A549 (cell line): ENCODE measurements around the gene PID1. TPM values are rescaled to one million over a fixed set of nuclear protein-coding genes. Genes with fewer than 3 reads are reported as not detected.

Experiments
- ATAC-seq, 2 experiments: fragments of 200-7000 bp in 1 of 2; fragments of >200 bp in 1 of 2; cut with Nextera tagmentation in 1 of 2; cut with Tn5 transposase in 1 of 2; 3 replicates each; pipeline versions ENCODE4 v1.8.0 to v1.9.1; 2018 to 2020; ENCODE audit warnings: mild to moderate bottlenecking in 1 of 2, moderate library complexity in 1 of 2
- CTCF ChIA-PET: fragments of 300-600 bp; sonication (Branson Sonifier 250); formaldehyde crosslinking; extraction: SDS; loops from one replicate; lab custom pipeline; 2021; ENCODE audit warnings: antibody characterized with exemption, inconsistent platforms; lab: Yijun Ruan, JAX
- POLR2A ChIA-PET: fragments of 350-600 bp; formaldehyde crosslinking; extraction: SDS; loops from one replicate; lab custom pipeline; 2021; ENCODE audit warnings: antibody characterized with exemption, inconsistent platforms; lab: Yijun Ruan, JAX
- DNase-seq, 2 experiments: peaks; one replicate each; pipeline versions ENCODE4 v3.0.0 to v3.0.0-alpha.2; 2011 to 2016; ENCODE audit warnings: low read depth in 1 of 2, low spot score in 1 of 2
- FAIRE-seq: peaks from 2 replicates; lab custom pipeline; 2011; peaks lifted over from hg19 to GRCh38; lab: Jason Lieb, UNC
- H3K27ac ChIP-seq, 2 experiments: fragments of >200 bp; sonication (Bioruptor Twin); formaldehyde crosslinking; 3 replicates each; pipeline ENCODE4 v1.5.1; 2016 to 2017
- H3K4me1 ChIP-seq: fragments of >200 bp; sonication (Bioruptor Twin); formaldehyde crosslinking; 3 replicates; pipeline ENCODE4 v1.6.1; 2016
- H3K4me2 ChIP-seq: fragments of >200 bp; sonication (Bioruptor Twin); formaldehyde crosslinking; 3 replicates; pipeline ENCODE4 v1.6.1; 2016
- H3K4me3 ChIP-seq: fragments of >200 bp; sonication (Bioruptor Twin); formaldehyde crosslinking; 3 replicates; pipeline ENCODE4 v1.5.1; 2016
- H3K9me3 ChIP-seq: fragments of >200 bp; sonication (Bioruptor Twin); formaldehyde crosslinking; 3 replicates; pipeline ENCODE4 v1.6.1; 2016
- CBX2 ChIP-seq: fragments of 200-600 bp; sonication (generic); IDR thresholded peaks from 2 replicates; pipeline ENCODE4 v1.6.1; 2016; ENCODE audit warnings: low read depth, mild to moderate bottlenecking, borderline replicate concordance
- CHD2 ChIP-seq: fragments of 150-350 bp; IDR thresholded peaks from 2 replicates; pipeline ENCODE4 v1.6.1; 2014; ENCODE audit warnings: low read length; ENCODE audit not compliant: partially characterized antibody
- CHD4 ChIP-seq: fragments of 200-600 bp; sonication (generic); IDR thresholded peaks from 2 replicates; pipeline ENCODE4 v1.6.1; 2016; ENCODE audit warnings: antibody characterized with exemption, mild to moderate bottlenecking, borderline replicate concordance
- ESRRA ChIP-seq: fragments of 150-350 bp; IDR thresholded peaks from 2 replicates; pipeline ENCODE4 v1.6.1; 2014; ENCODE audit warnings: mild to moderate bottlenecking, low read length, borderline replicate concordance
- FOSB ChIP-seq: fragments of 250-450 bp; sonication (Bioruptor Pico); IDR thresholded peaks from 2 replicates; pipeline ENCODE4 v1.5.0; 2020; ENCODE audit warnings: mild to moderate bottlenecking, moderate library complexity
- FOSL2 ChIP-seq, 2 experiments: fragments of 450-650 bp in 1 of 2; fragments of >200 bp in 1 of 2; sonication (Bioruptor Twin) in 1 of 2; formaldehyde crosslinking; IDR thresholded peaks; 2 replicates each; pipeline versions ENCODE4 v1.5.0 to v1.6.1; 2016 to 2020; ENCODE audit warnings: mild to moderate bottlenecking in 1 of 2, moderate library complexity in 1 of 2
- FOXS1 ChIP-seq: fragments of 250-450 bp; sonication (Bioruptor Pico); IDR thresholded peaks from 2 replicates; pipeline ENCODE4 v1.5.0; 2020; ENCODE audit warnings: mild to moderate bottlenecking, moderate library complexity
- GATA3 ChIP-seq: IDR thresholded peaks from 2 replicates; pipeline ENCODE4 v1.6.1; 2012; ENCODE audit warnings: borderline replicate concordance
- HDAC2 ChIP-seq: fragments of 200-600 bp; sonication (generic); IDR thresholded peaks from 2 replicates; pipeline ENCODE4 v1.6.1; 2016
- HEYL ChIP-seq: fragments of 250-450 bp; sonication (Bioruptor Pico); IDR thresholded peaks from 2 replicates; pipeline ENCODE4 v1.8.0; 2021; ENCODE audit warnings: mild to moderate bottlenecking, moderate library complexity
- HOXB13 ChIP-seq: fragments of 250-450 bp; sonication (Bioruptor Pico); IDR thresholded peaks from 2 replicates; pipeline ENCODE4 v1.5.0; 2020; ENCODE audit warnings: low read depth, mild to moderate bottlenecking, moderate library complexity
- JUN ChIP-seq, 2 experiments: fragments of >200 bp; sonication (Bioruptor Twin); formaldehyde crosslinking; IDR thresholded peaks; 2 replicates in 1 of 2; 3 replicates in 1 of 2; pipeline ENCODE4 v1.6.1; 2016 to 2017
- KDM1A ChIP-seq: fragments of 200-600 bp; sonication (generic); IDR thresholded peaks from 2 replicates; pipeline ENCODE4 v1.6.1; 2016; ENCODE audit warnings: low read depth, mild to moderate bottlenecking
- NFE2L2 ChIP-seq: fragments of 150-350 bp; conservative IDR thresholded peaks from 2 replicates; pipeline ENCODE4 v1.6.1; 2014; ENCODE audit warnings: low read length
- NR3C1 ChIP-seq: fragments of >200 bp; sonication (Bioruptor Twin); formaldehyde crosslinking; IDR thresholded peaks from 3 replicates; pipeline ENCODE4 v1.6.1; 2017
- PHF8 ChIP-seq: fragments of 200-600 bp; sonication (generic); IDR thresholded peaks from 2 replicates; pipeline ENCODE4 v1.6.1; 2016; ENCODE audit warnings: low read depth, mild to moderate bottlenecking, antibody characterized with exemption, moderate library complexity, borderline replicate concordance
- POLR2A ChIP-seq: IDR thresholded peaks from 2 replicates; pipeline ENCODE4 v1.6.1; 2012; ENCODE audit warnings: mild to moderate bottlenecking, low read length
- POLR2AphosphoS2 ChIP-seq: conservative IDR thresholded peaks from 2 replicates; pipeline ENCODE4 v1.6.1; 2012; ENCODE audit warnings: low read length, improper control_type of control experiment, inconsistent platforms
- RARB ChIP-seq: fragments of 250-450 bp; sonication (Bioruptor Pico); IDR thresholded peaks from 2 replicates; pipeline ENCODE4 v1.8.0; 2021; ENCODE audit warnings: mild to moderate bottlenecking, moderate library complexity
- RFX5 ChIP-seq: fragments of 450-650 bp; IDR thresholded peaks from 2 replicates; pipeline ENCODE4 v1.7.1; 2014; ENCODE audit warnings: antibody characterized with exemption, mild to moderate bottlenecking, moderate library complexity
- SMC3 ChIP-seq: fragments of >200 bp; sonication (Bioruptor Twin); formaldehyde crosslinking; IDR thresholded peaks from 3 replicates; pipeline ENCODE4 v1.6.1; 2018; ENCODE audit warnings: inconsistent platforms
- TP53 ChIP-seq: fragments of 250-450 bp; sonication (Bioruptor Pico); IDR thresholded peaks from 2 replicates; pipeline ENCODE4 v1.5.0; 2021; ENCODE audit warnings: mild to moderate bottlenecking, moderate library complexity
- ZFP36 ChIP-seq: fragments of 450-650 bp; IDR thresholded peaks from 2 replicates; pipeline ENCODE4 v1.6.1; 2014; ENCODE audit warnings: borderline replicate concordance; ENCODE audit not compliant: partially characterized antibody
- ZNF302 ChIP-seq: fragments of 250-450 bp; sonication (Bioruptor Pico); IDR thresholded peaks from 2 replicates; pipeline ENCODE4 v1.9.0; 2021; ENCODE audit warnings: inconsistent platforms, mild to moderate bottlenecking, moderate library complexity
- ZSCAN20 ChIP-seq: fragments of 250-450 bp; sonication (Bioruptor Pico); IDR thresholded peaks from 2 replicates; pipeline ENCODE4 v1.8.0; 2022; ENCODE audit warnings: mild to moderate bottlenecking, moderate library complexity
- WGBS: methylation state at CpG from one replicate; pipeline ENCODE4 v1.1.6; 2017; ENCODE audit errors: missing lambda C conversion rate; 5-methylcytosine and 5-hydroxymethylcytosine counted together
- polyA plus RNA-seq, 4 experiments: library from polyadenylated mRNA; depleted of rRNA in 3 of 4; stranded (reverse); fragments of >200 nt; fragmentation: RNase III in 1 of 4; extraction: RNeasy Plus Mini Kit Qiagen cat#74134 plus additional on column Dnase treatment in 1 of 4; gene quantifications; 2 replicates in 3 of 4; 3 replicates in 1 of 4; pipeline ENCODE4 v1.2.3, GENCODE V29; 2011 to 2017
- TF ChIP-seq, protein P1 (sequence below): fragments of 250-450 bp; sonication (Bioruptor Pico); IDR thresholded peaks from 2 replicates; pipeline ENCODE4 v1.5.0; 2020; ENCODE audit warnings: low read depth, mild to moderate bottlenecking, moderate library complexity
- TF ChIP-seq, protein P2 (sequence below): fragments of >200 bp; sonication (Bioruptor Twin); formaldehyde crosslinking; IDR thresholded peaks from 2 replicates; pipeline ENCODE4 v1.6.1; 2016
- TF ChIP-seq, protein P3 (sequence below): IDR thresholded peaks from 2 replicates; pipeline ENCODE4 v1.6.1; 2012
- TF ChIP-seq, protein P4 (sequence below): fragments of 150-350 bp; IDR thresholded peaks from 2 replicates; pipeline ENCODE4 v1.6.1; 2014; ENCODE audit warnings: low read depth, mild to moderate bottlenecking, low read length
- TF ChIP-seq, protein P5 (sequence below): IDR thresholded peaks from 2 replicates; pipeline ENCODE4 v1.6.1; 2012

PID1 gene
- polyA plus RNA-seq, 2 of the 4 experiments (the other 2 are of a cell fraction) = 0.75 to 2.7 TPM

DNA sequence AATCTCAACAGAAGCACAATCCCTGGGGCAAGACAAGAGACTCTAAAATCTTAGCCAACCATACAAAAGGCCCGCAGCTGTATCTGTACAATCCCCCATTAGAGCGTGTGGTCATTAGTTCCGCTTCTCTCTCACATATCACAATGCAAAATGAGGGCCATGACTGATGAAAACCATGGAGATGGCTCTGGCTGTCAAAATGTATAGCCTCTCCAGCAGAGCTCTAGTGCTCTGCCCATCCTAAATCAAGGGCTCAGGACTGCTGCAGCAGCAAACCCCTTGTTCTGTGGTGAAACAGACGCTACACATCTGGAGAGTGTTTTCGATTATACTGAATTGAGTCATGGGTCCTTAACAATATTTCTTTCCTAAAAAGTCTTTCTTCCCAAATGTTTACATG, 221.0 kb downstream of the PID1 start:
- FAIRE-seq = no peak
- Histone ChIP-seq H3K9me3 (no peaks in the 10 kb centered on the region), H3K4me2 (no peak overlapping the region), H3K4me1 (no peaks in the 10 kb centered on the region), H3K4me3 (no peak overlapping the region), H3K27ac (no peak overlapping the region)
- WGBS = 27% methylated on average over 5 of the region's 5 CpGs
- ATAC-seq = no peak
- no peak for TF ChIP-seq GATA3
- TF ChIP-seq CHD4 = no peak
- no peak for TF ChIP-seq HOXB13
- TF ChIP-seq, protein P1, sequence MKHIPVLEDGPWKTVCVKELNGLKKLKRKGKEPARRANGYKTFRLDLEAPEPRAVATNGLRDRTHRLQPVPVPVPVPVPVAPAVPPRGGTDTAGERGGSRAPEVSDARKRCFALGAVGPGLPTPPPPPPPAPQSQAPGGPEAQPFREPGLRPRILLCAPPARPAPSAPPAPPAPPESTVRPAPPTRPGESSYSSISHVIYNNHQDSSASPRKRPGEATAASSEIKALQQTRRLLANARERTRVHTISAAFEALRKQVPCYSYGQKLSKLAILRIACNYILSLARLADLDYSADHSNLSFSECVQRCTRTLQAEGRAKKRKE (CRISPR knock-in tag) = no peak
- no peak for TF ChIP-seq SMC3
- TF ChIP-seq RARB = no peak
- TF ChIP-seq, protein P2, sequence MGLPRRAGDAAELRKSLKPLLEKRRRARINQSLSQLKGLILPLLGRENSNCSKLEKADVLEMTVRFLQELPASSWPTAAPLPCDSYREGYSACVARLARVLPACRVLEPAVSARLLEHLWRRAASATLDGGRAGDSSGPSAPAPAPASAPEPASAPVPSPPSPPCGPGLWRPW = no peak
- no peak for TF ChIP-seq NFE2L2
- TF ChIP-seq, protein P3, sequence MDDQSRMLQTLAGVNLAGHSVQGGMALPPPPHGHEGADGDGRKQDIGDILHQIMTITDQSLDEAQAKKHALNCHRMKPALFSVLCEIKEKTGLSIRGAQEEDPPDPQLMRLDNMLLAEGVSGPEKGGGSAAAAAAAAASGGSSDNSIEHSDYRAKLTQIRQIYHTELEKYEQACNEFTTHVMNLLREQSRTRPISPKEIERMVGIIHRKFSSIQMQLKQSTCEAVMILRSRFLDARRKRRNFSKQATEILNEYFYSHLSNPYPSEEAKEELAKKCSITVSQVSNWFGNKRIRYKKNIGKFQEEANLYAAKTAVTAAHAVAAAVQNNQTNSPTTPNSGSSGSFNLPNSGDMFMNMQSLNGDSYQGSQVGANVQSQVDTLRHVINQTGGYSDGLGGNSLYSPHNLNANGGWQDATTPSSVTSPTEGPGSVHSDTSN = no peak
- TF ChIP-seq NR3C1 = no peak
- TF ChIP-seq POLR2A = no peak
- ChIA-PET CTCF (no interaction called here), POLR2A (no interaction called here)
- no peak for DNase-seq

DNA sequence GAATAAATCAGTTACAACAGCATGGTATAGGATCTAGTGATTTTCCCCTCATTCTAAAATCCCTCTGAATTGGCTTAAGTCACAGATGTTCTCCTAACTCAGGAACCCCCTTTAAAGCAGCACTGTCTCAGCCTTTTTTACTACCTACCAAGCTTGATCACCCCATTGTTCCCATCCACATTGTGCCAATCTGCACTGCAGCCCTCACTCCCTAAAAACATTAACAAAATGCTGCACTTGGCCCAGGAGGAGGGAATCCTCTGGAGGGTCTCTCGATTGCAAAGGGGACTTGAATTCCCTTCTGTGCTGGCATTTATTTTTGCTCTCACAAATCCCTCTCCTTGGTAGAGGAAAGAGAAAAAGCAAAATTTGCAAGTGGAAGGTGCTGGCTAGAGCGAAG, 223.0 kb downstream of the PID1 start:
- CTCF ChIA-PET = no interaction called here
- no peak for DNase-seq
- FAIRE-seq = no peak
- Histone ChIP-seq H3K4me1 (no peaks in the 10 kb centered on the region), H3K4me2 (no peak overlapping the region), H3K9me3 (no peaks in the 10 kb centered on the region), H3K27ac (no peak overlapping the region), H3K4me3 (no peak overlapping the region)
- POLR2A ChIA-PET = no interaction called here
- WGBS = 4% methylated on average over 2 of the region's 2 CpGs
- TF ChIP-seq KDM1A (no peak), SMC3 (no peak), POLR2A (no peak), JUN (IDR thresholded peaks at IDR 0.05) (no peak), POLR2AphosphoS2 (no peak), ZNF302 (CRISPR knock-in tag) (no peak), FOSB (no peak), CHD2 (no peak), CHD4 (no peak), HEYL (no peak), RFX5 (no peak), ZFP36 (no peak)
- TF ChIP-seq, protein P1 (CRISPR knock-in tag) = no peak
- TF ChIP-seq, protein P3 = no peak
- no peak for ATAC-seq

DNA sequence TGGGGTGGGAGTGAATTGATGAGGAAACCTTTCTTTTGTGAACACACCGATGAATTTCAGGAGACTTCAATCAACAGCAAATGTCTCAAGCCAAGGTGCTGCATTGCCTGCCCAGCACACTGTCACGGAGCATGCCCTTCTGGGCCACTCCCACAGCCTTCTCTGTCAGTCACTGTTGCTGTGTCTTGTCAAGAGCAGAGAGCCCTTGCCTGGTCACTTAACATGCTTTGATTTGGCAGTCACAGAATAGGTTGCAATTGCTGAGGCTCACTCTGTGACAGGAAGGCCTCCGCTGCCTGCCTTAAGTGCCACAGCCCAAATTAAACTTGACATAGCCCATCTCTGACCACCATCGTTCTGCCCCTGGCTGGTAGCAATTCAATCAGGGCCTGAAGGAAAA, 225.4 kb downstream of the PID1 start:
- Histone ChIP-seq H3K27ac (no peak overlapping the region), H3K4me1 (no peaks in the 10 kb centered on the region), H3K4me2 (no peak overlapping the region), H3K4me3 (no peak overlapping the region), H3K9me3 (no peaks in the 10 kb centered on the region)
- no peak for DNase-seq
- POLR2A ChIA-PET = no interaction called here
- no peak for FAIRE-seq
- 20% methylated on average over 4 of the region's 4 CpGs for WGBS
- CTCF ChIA-PET = no interaction called here
- no peak for ATAC-seq
- TF ChIP-seq HDAC2 (no peak), FOXS1 (CRISPR knock-in tag) (no peak), ESRRA (no peak), FOSL2 (IDR thresholded peaks at IDR 0.05) (no peak), FOSL2 (CRISPR knock-in tag; IDR thresholded peaks at IDR 0.05) (no peak), SMC3 (no peak), JUN (IDR thresholded peaks at IDR 0.05) (no peak), HEYL (no peak), CBX2 (no peak), KDM1A (no peak), ZSCAN20 (CRISPR knock-in tag) (no peak), ZFP36 (no peak), NR3C1 (no peak), TP53 (CRISPR knock-in tag) (no peak), RFX5 (no peak), PHF8 (no peak)
- TF ChIP-seq, protein P4, sequence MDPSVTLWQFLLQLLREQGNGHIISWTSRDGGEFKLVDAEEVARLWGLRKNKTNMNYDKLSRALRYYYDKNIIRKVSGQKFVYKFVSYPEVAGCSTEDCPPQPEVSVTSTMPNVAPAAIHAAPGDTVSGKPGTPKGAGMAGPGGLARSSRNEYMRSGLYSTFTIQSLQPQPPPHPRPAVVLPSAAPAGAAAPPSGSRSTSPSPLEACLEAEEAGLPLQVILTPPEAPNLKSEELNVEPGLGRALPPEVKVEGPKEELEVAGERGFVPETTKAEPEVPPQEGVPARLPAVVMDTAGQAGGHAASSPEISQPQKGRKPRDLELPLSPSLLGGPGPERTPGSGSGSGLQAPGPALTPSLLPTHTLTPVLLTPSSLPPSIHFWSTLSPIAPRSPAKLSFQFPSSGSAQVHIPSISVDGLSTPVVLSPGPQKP = no peak
- TF ChIP-seq, protein P5, sequence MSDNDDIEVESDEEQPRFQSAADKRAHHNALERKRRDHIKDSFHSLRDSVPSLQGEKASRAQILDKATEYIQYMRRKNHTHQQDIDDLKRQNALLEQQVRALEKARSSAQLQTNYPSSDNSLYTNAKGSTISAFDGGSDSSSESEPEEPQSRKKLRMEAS = no peak
- TF ChIP-seq, protein P2 = no peak
